ENCODE measurements around the gene PRKN.

PRKN gene

DNA sequence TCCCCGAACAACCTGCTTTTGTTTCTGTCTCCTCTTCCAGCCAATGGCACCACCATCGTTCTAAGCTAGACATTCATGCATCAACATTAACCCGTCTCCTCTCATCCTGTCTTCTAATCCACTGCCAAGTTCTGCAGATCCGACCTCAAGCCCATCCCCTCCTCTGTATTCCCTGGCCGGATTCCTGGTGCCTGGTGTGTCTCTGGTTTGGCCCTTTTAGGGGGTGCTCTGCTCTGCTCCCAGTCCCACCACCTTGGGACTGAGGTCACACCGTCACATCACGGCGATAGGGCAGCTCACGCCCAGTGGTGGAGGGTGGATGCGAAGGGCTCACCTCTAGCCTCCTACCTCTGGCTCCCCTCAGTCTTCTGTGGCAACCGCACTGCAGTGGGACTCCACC is 1351.2 kb downstream of the PRKN start:
- no peak for DNase-seq (ENCODE audit: low read depth)

DNA sequence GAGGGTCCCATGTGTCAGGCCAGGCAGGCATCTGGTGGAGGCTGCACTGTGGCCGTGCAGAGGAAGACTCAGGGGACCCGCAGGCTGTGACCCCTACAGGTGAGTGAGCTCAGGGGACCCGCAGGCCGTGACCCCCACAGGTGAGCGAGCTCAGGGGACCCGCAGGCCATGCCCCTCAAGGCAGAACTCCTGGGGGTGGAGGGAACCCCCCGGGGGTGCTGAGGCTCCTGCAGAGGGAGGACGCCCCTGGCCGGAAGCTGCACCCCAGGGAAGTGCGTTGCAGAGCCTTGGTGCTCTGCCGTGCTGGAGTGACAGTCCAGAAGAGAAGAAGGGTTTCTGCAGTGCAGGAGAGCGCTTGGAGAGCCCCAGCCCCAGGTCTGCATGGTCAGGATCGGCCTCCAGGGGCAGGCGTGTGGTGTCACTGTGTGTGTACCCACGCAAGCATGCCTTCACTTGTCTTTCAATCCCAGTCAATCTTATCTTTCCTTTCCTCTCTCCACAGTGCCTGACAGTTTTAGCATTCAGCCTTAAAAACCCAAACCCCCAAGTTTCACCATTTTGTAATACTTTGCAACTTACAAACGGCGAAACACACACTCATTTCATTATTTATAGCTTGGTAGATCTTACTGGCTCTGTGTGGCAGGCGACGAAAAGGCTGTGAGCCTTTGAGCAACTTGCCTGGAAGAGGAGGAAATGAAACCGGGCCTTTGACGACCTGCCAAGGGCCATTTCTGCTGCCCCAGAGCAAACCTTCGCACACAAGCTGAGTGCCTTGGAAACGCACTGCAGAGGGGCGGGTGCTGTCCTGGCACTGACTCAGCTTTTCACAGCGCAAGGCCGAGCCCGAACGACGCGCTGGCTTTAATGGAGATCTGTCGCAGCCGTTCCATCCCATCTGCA is 1352.3 kb downstream of the PRKN start:
- no peak for DNase-seq (ENCODE audit: low read depth)

DNA sequence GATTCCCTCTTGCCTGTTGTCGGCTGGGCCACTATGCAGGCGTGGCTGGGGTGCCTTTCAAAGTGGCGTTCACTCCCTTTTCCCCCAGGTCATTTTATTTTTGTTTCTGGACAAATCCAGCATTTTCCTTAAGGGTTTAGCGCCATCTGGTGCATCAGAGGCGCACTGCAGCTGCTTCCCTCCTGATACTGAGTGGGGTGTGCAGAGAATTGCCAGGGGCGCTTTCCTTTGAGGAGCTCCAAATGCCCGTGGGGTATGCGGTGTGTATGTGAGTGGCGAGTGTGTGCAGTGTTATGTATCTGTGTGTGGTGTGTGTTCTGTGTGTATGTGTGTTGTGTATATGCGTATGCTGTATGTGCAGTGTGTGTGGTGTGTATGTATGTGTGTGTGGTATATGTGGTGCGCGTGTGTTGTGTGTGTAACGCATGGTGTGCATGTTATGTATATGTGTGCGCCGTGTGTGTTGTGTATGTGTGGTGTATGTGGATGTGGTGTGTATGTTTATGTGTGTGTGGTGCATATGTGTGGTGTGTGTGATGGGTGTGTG is 1353.6 kb downstream of the PRKN start:
- DNase-seq (ENCODE audit: low read depth): peak; percentile 15

DNA sequence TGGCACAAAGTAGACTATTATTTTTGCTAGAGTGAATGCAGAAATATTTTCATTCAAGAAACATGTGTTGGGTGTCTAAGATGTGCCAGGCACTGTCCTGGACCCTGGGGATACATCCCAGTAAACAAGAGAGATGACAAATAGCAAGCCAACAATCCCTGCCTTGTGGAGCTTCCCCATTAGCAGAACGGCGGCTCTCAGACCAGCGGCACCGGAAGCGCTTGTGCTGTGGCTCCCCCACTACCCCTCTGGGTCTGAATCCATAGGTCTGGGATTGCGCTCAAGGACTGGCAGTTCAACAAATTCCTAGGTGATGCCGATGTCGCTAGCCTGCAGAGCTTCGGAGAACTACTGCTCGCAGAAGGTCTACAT is 1355.2 kb downstream of the PRKN start:
- DNase-seq (ENCODE audit: low read depth): no peak

DNA sequence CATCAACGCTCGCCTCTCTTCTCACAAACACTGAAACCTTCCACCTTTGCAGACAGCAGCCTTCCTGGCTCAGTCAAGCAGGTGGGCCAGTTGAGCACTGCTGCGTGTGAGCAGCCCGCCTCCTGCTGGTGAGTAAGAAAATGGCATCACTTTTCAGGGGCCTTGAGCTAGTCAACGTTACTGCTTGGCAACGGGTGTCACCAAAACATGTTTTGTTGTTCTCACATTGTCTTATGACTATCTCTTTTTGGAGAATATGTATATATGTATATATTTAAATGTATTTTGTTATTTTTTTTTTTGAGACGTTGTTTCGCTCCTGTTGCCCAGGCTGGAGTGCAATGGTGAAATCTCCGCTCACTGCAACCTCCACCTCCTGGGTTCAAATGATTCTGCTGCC is 1356.7 kb downstream of the PRKN start:
- peak; percentile 18 for DNase-seq (ENCODE audit: low read depth)

DNA sequence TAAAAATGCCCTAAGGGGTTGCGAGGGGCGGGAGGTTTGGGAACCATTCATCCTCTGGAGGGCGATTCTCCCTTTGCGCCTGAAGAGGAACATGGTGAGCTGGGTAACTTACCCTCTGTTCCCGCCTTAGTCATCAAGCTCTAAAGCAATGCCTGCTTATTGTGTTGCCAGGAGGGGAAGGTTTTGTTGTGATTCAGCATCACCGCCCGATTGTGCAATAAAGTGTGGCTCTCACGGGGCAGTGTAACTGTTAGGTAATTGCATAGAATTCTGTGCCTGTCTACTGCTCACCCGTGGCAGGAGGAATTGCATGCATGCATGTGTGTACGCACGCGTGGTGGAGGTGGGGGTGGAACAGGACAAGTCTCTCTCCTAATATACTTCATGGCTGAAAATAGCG is 1358.2 kb downstream of the PRKN start:
- DNase-seq (ENCODE audit: low read depth): peak; percentile 85

DNA sequence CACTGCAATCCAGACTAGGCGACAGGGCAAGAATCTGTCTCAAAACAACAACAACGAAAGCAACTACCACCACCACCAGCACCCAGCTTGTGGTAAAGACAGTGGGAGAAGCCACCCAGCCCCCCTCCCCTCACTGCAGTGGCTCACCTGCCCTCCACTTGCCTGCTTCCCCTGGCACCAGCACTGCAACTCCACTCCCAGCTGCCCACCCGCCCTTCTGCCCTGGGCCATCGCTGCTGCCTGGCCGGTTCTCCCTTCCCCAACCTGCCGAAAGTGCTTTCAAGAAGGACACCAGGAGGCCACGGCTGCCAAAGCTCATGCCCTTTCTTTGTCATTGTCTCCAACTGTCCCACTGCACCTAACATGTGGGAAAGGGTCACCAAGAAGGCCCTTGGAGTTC is 1359.1 kb downstream of the PRKN start:
- DNase-seq (ENCODE audit: low read depth): no peak

DNA sequence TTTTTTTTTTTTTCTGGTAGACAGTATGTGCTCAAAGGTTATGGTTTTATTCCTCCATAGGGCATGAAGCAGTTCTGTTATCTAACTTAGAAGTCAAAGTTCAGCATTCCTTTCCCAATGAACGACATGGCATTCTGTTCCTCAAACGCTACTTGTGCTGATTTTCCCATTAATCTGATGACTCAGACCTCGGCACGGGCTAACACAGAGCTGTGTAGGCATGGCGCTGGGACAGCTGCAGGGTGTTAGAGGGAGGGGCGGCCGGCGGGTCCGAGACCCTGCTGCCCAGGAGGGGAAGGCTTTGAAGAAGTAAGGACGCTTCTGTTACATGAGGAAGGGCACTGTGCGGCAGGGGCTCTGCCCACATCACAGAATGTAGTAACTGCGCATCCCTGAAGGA is 1360.1 kb downstream of the PRKN start:
- no peak for DNase-seq (ENCODE audit: low read depth)

DNA sequence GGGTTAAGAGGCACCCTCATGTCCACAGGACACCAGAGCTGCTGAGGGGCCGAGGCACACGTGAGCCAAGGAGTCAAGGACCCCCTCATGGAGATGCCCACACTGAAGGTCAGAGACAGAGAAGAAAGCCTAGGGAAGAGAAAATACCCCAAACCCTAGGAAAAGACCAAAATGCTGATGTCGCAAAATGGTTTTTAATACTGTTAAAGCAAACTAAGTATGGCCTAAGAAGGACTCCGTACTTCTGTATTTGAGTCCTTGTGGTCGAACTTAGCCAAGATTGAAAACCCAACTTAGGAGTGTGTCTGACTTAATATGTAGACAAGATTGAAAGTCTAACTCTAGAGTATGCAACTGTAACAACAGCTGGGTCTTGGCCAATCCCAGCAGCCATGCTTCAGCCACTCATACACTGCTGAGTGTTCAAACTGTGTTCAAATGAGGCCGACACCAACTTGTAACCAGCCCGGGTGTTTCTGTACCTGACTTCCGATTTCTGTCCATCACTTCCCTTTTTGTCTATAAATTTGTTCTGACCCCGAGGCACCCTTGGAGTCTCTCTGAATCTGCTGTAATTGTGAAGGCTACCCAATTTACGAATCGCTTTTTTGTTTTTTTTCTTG is 1361.2 kb downstream of the PRKN start:
- no peak for DNase-seq (ENCODE audit: low read depth)

DNA sequence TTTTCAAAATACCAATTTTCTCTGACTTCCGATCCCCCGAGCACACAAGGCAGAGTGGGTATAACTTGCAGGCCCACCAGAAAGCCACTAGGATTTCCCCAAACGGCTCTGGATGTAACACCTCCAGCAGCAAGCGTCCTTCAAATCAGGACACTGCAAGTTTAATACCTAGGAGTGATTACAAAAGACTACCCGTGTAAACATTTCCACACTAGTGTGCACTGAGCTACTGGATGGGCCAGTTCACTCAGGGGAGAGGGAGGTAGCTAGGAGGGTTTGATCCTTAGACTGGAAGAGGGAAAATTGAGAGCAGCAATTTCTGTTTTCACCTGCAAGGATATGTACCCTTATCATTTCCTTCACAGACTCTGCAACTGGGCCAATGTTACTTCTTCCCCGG is 1361.9 kb downstream of the PRKN start:
- DNase-seq (ENCODE audit: low read depth): no peak

DNA sequence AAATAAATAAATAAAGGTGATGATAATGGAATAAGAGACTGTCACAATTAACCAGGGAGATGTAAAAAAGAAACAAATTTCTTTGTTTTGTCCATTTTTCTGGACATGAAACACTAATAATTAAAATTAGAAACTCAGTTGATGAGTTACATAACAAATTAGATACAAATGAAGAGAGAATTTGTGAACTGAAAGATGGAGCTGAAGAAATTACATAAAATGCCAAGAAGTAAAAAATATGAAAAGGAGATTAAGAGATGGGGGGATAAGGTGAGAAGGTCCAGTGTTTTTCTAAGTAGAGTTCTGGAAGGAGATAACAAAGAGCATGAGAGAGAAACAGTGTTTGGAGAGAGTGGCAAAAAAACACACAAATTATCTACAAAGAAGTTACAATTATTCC is 1364.3 kb downstream of the PRKN start:
- no peak for DNase-seq (ENCODE audit: low read depth)

DNA sequence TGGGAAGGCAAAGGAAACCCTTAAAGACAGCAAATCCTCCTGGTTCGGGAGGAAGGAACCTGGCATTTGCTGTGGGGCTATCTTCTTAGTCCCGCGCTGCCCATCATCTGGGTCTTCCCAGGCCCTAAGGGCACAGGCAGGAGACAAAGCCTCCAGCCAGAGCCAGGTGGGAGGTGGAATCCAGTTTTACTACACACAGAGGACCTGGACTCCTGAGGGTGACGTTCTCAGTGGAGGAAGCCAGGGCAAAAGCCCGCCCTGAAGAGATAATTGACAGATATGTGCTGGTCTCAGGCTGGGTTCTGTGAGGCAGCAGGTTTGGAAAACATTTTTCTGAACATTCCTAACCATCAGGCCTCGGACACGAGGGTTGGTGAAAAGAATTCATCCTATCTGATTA is 1365.3 kb downstream of the PRKN start:
- no peak for DNase-seq (ENCODE audit: low read depth)

DNA sequence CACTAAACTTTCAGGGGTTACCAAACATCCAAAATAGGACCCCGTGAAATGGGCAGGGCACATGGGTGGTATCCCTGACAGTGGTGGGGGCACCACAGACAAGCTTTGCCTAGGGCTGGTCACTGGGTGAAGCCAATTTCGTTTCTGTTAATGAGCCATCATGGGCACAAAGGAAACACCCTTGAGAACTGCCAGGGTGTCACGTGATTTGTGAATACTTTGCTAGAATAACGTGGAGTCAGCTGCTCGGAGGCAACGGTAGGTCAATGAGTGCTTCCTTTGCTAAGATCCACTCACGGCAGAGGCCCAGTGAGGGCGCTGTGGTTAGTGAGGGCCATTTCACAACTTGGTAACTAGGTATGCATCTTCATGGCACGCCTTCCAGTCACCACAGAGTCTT is 1366.0 kb downstream of the PRKN start:
- DNase-seq (ENCODE audit: low read depth): no peak

DNA sequence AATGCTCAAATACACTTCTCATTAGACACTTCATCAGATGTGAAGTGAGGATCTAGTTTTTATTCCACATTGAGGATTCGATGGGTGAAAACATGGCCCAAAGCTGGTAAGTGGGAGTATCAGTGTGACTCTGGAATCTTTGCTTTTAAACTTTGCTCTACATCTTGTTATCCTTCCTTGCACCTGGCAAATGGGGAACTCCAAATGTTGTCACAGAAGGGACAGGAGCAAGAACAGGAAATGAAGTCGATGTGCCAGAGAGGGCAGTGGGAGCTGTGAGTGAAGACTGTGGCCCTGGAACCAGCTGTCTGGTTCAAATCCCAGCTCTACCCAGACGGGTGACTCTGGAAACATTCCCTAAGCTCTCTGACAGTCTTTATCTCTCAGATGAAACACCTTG is 1367.0 kb downstream of the PRKN start:
- DNase-seq (ENCODE audit: low read depth): no peak

DNA sequence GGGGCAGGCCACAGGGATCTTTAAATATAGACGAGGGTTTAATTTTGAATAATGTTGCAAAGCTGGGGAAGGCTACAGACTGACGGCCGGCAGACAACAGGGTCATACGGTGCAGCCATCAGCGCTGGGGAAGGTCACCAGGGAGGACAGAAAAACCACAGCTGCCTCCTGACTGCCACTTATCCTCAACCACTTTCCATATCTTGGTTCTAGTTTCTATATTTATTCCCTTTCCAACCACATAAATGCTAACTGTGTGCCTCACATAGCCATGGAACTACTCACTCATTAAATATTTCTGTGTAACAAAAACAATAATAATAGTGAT is 1368.0 kb downstream of the PRKN start:
- DNase-seq (ENCODE audit: low read depth): no peak

DNA sequence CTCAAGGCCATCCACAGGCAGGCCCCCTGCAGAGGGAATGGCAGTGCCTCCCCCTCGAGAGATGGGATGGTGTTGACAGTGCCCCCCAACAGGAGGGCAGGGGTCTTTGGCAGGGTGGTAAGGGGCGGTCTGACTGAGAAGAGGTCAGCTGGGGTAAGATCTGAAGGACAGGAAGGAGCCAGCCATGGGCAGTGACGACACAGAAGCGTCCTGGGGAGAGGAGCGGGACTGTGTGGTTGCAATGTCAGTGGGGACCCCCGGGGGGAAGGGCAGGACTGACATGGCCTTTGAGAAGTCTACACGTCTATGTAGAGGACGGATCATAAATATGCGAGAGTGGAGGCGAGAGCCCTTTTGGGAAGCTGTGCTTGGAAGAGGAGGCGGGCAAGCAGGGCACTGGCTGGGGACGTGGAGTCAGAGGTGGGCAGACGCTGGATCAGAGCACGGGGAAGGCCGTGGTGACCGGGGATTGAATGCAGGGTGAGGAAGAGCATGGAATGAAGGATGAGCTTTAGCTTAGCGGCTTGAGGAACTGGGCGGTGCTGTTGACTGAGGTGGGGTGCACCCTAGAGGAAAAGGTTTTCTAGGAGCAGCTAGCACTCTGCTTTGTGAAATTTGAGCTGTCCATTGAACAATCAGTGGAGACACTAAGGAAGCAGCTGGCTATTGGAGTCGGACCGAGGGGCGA is 1371.3 kb downstream of the PRKN start:
- no peak for DNase-seq (ENCODE audit: low read depth)

DNA sequence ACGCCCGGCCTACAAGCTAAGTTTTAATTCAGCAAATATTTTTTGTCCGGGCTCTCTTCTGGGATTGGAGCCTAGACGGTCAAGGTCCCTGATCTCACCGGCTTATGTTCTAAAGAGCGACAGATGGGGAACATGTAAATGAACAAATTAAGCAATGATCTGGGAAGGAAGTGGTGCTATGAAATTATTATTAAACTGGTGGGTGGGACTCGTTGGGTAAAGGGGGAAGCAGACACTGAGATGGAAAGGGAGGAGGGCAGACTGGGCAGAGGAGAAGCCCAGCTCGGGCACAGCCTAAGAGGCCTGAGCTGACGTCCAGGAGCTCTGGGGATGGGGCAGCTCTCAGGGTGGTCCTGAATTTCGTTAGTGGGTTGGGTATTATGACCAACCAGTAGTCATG is 1371.9 kb downstream of the PRKN start:
- DNase-seq (ENCODE audit: low read depth): no peak

DNA sequence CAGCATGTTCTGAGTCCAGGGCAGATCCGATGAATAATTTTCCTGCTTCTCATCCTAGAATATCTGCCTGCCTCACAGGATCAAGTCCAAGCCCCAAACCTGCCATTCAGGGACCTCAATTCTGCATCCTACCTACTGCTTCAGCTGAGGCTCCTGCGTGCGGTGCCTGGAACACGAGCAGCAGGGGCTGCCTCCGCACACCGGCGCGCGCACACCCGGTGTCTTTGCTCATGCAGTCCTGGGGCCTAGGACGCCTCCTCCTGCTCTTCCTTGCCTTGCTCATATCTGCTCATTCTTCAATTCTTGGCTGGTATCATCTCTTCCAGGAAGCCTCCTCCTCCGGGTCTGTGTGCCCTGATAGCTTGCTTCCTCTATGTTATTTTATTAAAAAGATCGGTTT is 1372.6 kb downstream of the PRKN start:
- no peak for DNase-seq (ENCODE audit: low read depth)

DNA sequence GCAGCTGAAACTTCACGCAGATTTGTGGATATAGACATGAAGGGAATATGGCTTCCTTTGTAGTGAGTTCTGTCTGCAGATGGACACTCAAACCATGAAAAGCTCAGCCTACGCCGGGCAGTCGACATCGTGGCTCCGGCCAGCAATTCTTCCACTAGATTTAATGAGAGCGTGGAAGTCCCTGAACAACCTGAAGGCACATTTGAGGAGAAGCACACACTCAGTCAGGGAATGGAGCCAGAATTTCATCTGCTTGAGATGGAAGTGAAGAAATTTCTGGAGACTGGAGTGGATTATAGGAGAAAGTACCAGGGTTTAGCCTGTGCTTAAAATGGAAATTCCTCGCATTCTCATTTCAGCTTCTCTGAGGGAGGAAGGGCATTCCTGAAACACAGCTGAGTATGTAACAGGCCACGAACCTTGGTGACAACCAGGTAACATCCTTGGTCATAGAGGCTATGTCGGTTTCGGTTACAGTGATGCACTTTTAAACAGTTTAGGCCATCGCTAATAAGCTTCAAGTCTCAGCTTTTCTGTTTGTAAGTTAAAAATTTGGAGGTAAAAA is 1373.2 kb downstream of the PRKN start:
- DNase-seq (ENCODE audit: low read depth): no peak

DNA sequence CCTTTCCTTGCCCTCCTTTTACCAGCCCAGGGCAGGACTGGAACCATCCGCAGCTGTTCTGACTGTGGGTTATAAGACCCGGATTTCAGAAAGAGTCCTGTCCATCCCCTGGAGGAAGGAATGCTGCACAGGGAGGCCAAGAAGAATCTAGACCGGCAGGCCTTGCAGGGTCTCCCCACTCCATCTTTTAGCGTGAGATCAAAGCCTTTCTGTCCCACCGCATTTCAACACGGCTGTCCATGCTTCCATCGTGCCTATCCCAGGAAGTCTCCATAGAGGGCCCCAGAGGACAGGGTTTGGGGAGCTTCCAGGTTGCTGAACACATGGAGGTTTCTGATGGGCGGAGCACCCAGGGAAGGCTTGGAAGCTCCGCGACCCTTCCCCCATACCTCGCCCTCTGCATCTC is 1374.4 kb downstream of the PRKN start:
- no peak for DNase-seq (ENCODE audit: low read depth)

DNA sequence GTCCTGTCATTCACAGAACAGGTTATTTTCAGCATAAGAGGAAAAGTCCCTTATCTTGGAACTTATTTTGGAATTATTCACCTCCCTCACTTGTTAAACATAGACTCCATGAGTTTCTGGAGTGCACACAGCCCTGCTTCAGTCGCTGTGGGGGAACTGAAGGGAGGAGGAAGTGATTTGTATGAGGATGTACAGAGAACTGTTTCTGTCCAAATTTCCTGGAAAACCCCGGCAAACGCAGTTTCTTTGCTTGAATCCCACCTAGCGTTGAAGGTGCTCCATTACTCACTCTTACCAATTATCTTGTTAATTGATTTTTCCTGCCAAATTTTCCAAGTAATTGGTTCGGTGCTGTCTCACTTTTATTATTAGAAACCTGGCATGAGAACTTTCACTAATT is 1375.7 kb downstream of the PRKN start:
- DNase-seq (ENCODE audit: low read depth): no peak

DNA sequence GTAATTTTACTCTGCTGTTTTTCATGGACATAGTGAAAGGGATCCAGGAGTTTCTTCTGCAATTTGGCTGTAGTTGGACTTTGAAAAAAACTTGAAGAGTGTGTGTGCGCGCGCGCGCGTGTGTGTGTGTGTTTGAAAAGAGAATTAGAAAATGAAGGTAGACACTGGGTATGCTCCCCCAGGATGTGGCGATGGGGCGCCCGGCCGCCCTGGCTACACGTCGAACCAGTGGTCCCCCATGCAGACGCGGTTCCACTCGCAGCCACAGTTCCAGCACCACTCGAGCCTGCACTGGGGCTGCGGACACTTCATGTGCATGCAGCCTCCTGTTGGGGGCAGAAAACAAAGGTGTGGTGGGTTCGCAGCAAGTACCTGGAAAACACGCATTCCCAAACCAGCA is 1377.7 kb downstream of the PRKN start:
- DNase-seq (ENCODE audit: low read depth): no peak

DNA sequence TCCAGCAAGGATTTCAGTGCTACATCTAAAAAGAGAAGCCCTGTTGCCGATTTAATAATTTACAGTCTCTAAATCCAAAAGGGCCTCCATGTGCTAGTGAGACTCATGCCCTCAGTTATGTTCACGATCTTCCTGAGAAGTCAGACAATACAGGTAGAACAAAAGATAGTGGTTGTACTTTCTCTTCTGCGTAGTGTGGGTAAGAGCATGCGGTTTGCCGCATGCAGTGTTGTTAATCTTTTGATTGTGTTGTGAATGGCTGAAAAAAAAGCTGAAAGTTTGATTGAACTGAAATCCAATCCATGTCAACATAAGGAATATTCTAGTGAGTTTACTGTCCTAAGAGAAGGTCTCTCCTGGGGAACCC is 1379.0 kb downstream of the PRKN start:
- DNase-seq (ENCODE audit: low read depth): no peak
